SK-N-SH treated with all-trans-retinoic acid at 6 μM for 48 hours (cell line): Measurements from ENCODE around the gene ARHGAP44.

Experiments used
- ATAC-seq: fragments of 200-7000 bp; cut with Tn5 transposase; 3 replicates; pipeline ENCODE4 v1.9.1; 2020; ENCODE audit warnings: mild to moderate bottlenecking, moderate library complexity
- ARNTL ChIP-seq: fragments of 450-650 bp; formaldehyde crosslinking; IDR thresholded peaks from 2 replicates; pipeline ENCODE4 v1.5.0; 2020; ENCODE audit warnings: low read depth, mild to moderate bottlenecking, moderate library complexity, borderline replicate concordance
- BACH2 ChIP-seq: fragments of 250-450 bp; sonication (Bioruptor Pico); IDR thresholded peaks from 2 replicates; pipeline ENCODE4 v1.9.0; 2021; ENCODE audit warnings: mild to moderate bottlenecking, borderline replicate concordance
- CREB5 ChIP-seq: fragments of 250-450 bp; sonication (Bioruptor Pico); IDR thresholded peaks from 2 replicates; pipeline ENCODE4 v1.5.1; 2020; ENCODE audit warnings: low read depth, mild to moderate bottlenecking, moderate library complexity
- CSDC2 ChIP-seq: fragments of 250-450 bp; sonication (Bioruptor Pico); IDR thresholded peaks from 2 replicates; pipeline ENCODE4 v1.5.0; 2020; ENCODE audit warnings: mild to moderate bottlenecking, moderate library complexity
- CSRNP3 ChIP-seq: fragments of 250-450 bp; sonication (Bioruptor Pico); IDR thresholded peaks from 2 replicates; pipeline ENCODE4 v1.5.1; 2021; ENCODE audit warnings: mild to moderate bottlenecking, moderate library complexity
- GLIS3 ChIP-seq: fragments of 250-450 bp; sonication (Bioruptor Pico); IDR thresholded peaks from 2 replicates; pipeline ENCODE4 v1.5.0; 2020; ENCODE audit warnings: mild to moderate bottlenecking, moderate library complexity
- ISL1 ChIP-seq: fragments of 250-450 bp; sonication (Bioruptor Pico); IDR thresholded peaks from 2 replicates; pipeline ENCODE4 v2.1.2; 2022; ENCODE audit warnings: mild to moderate bottlenecking, moderate library complexity
- OSR1 ChIP-seq: fragments of 250-450 bp; sonication (Bioruptor Pico); IDR thresholded peaks from 2 replicates; pipeline ENCODE4 v1.8.0; 2022; ENCODE audit warnings: moderate library complexity, mild to moderate bottlenecking, inconsistent platforms
- POU6F1 ChIP-seq: fragments of 250-450 bp; sonication (Bioruptor Pico); IDR thresholded peaks from 2 replicates; pipeline ENCODE4 v1.8.0; 2021; ENCODE audit warnings: low read depth, mild to moderate bottlenecking, moderate library complexity, borderline replicate concordance
- PPARA ChIP-seq: fragments of 250-450 bp; sonication (Bioruptor Pico); IDR thresholded peaks from 2 replicates; pipeline ENCODE4 v1.5.0; 2020; ENCODE audit warnings: mild to moderate bottlenecking, borderline replicate concordance
- RARB ChIP-seq: fragments of 250-450 bp; sonication (Bioruptor Pico); IDR thresholded peaks from 2 replicates; pipeline ENCODE4 v1.8.0; 2021; ENCODE audit warnings: mild to moderate bottlenecking, moderate library complexity
- SNAI2 ChIP-seq: fragments of 250-450 bp; sonication (Bioruptor Pico); IDR thresholded peaks from 2 replicates; pipeline ENCODE4 v1.5.0; 2020; ENCODE audit warnings: mild to moderate bottlenecking, moderate library complexity
- TCF4 ChIP-seq: fragments of 250-450 bp; sonication (Bioruptor Pico); IDR thresholded peaks from 2 replicates; pipeline ENCODE4 v1.8.0; 2021; ENCODE audit warnings: mild to moderate bottlenecking, moderate library complexity, borderline replicate concordance
- TOX ChIP-seq: fragments of 250-450 bp; sonication (Bioruptor Pico); IDR thresholded peaks from 2 replicates; pipeline ENCODE4 v1.8.0; 2021; ENCODE audit warnings: mild to moderate bottlenecking, moderate library complexity, borderline replicate concordance
- TSHZ2 ChIP-seq: fragments of 250-450 bp; sonication (Bioruptor Pico); IDR thresholded peaks from 2 replicates; pipeline ENCODE4 v1.5.0; 2020; ENCODE audit warnings: mild to moderate bottlenecking, moderate library complexity
- ZC3H10 ChIP-seq: fragments of 250-450 bp; sonication (Bioruptor Pico); IDR thresholded peaks from 2 replicates; pipeline ENCODE4 v1.5.1; 2021; ENCODE audit warnings: mild to moderate bottlenecking, moderate library complexity
- ZFP3 ChIP-seq: fragments of 250-450 bp; sonication (Bioruptor Pico); IDR thresholded peaks from 2 replicates; pipeline ENCODE4 v1.5.0; 2020; ENCODE audit warnings: mild to moderate bottlenecking, moderate library complexity
- ZFP30 ChIP-seq: fragments of 450-650 bp; formaldehyde crosslinking; IDR thresholded peaks from 2 replicates; pipeline ENCODE4 v1.5.0; 2022; ENCODE audit warnings: mild to moderate bottlenecking, moderate library complexity
- ZNF565 ChIP-seq: fragments of 450-650 bp; formaldehyde crosslinking; conservative IDR thresholded peaks from 2 replicates; pipeline ENCODE4 v1.5.0; 2020; ENCODE audit warnings: low read depth, mild to moderate bottlenecking, moderate library complexity
- ZNF70 ChIP-seq: fragments of 450-650 bp; formaldehyde crosslinking; IDR thresholded peaks from 2 replicates; pipeline ENCODE4 v1.5.0; 2020; ENCODE audit warnings: mild to moderate bottlenecking, moderate library complexity
- ZNF8 ChIP-seq: fragments of 450-650 bp; formaldehyde crosslinking; IDR thresholded peaks from 2 replicates; pipeline ENCODE4 v1.5.0; 2020; ENCODE audit warnings: mild to moderate bottlenecking, moderate library complexity
- TF ChIP-seq, protein P1 (sequence below): fragments of 250-450 bp; sonication (Bioruptor Pico); IDR thresholded peaks from 2 replicates; pipeline ENCODE4 v1.8.0; 2020; ENCODE audit warnings: mild to moderate bottlenecking, moderate library complexity, borderline replicate concordance

The ARHGAP44 gene

DNA sequence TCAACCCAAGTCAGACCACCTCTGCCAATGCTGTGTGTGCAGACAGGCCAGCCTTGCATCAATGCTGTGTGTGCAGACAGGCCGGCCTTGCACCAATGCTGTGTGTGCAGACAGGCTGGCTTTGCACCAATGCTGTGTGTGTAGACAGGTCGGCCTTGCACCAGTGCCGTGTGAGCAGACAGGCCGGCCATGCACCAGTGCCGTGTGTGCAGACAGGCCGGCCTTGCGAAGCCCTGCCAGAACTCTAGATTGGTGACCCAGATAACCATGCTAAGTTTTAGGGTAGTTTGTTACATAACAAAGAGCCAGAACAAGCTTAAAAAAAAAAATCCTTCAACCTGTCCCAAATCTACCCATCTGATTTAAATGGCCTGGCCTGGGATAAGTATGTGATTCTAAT, 174.2 kb downstream of the ARHGAP44 start:
- ATAC-seq: no peak
- TF ChIP-seq GLIS3: no peak
- no peak for TF ChIP-seq ISL1 (CRISPR knock-in tag)
- TF ChIP-seq PPARA (CRISPR knock-in tag): no peak
- no peak for TF ChIP-seq TOX (CRISPR knock-in tag)
- TF ChIP-seq POU6F1 (CRISPR knock-in tag): no peak

GRCh38 chr17:12964162-12964561, 174.9 kb downstream of the ARHGAP44 start:
- no peak for TF ChIP-seq TOX (CRISPR knock-in tag)
- no peak for TF ChIP-seq ZC3H10 (CRISPR knock-in tag)
- no peak for TF ChIP-seq TSHZ2 (CRISPR knock-in tag)
- no peak for TF ChIP-seq POU6F1 (CRISPR knock-in tag)
- no peak for TF ChIP-seq PPARA (CRISPR knock-in tag)
- TF ChIP-seq ZNF70 (CRISPR knock-in tag): no peak
- no peak for TF ChIP-seq ZNF565 (CRISPR knock-in tag)
- TF ChIP-seq ISL1 (CRISPR knock-in tag): no peak
- TF ChIP-seq ZFP30 (CRISPR knock-in tag): no peak
- no peak for TF ChIP-seq ARNTL (CRISPR knock-in tag)
- TF ChIP-seq RARB (CRISPR knock-in tag): no peak
- no peak for TF ChIP-seq TCF4 (CRISPR knock-in tag)
- TF ChIP-seq BACH2 (CRISPR knock-in tag): no peak
- TF ChIP-seq CREB5 (CRISPR knock-in tag): no peak
- TF ChIP-seq ZNF8 (CRISPR knock-in tag): no peak
- TF ChIP-seq CSDC2 (CRISPR knock-in tag): no peak
- ATAC-seq: no peak

DNA sequence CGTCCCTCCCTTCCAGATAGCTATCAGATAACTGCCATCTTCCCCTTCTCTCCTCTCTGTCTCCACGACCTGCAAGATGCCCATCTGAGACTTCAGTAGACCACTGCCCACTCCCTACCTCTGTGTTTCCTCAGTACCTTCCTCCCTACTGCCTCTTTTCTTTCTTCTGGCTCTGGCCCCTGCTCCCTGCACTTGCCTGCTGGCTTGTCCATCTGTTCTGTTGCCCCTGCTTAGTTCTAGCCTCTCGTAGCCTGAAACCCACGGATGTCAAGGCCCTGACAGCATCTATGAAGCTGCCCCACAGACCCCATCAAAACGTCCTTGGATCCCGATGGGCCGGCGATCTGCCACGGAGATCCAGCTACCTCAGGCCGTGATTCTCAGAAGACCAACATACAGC, 175.5 kb downstream of the ARHGAP44 start:
- no peak for ATAC-seq
- TF ChIP-seq POU6F1 (CRISPR knock-in tag) (no peak), SNAI2 (CRISPR knock-in tag) (no peak), OSR1 (CRISPR knock-in tag) (no peak), ARNTL (CRISPR knock-in tag) (no peak), ZNF565 (CRISPR knock-in tag) (no peak), ISL1 (CRISPR knock-in tag) (no peak), CREB5 (CRISPR knock-in tag) (no peak), ZNF70 (CRISPR knock-in tag) (no peak), TCF4 (CRISPR knock-in tag) (no peak), PPARA (CRISPR knock-in tag) (no peak), ZFP3 (no peak), RARB (CRISPR knock-in tag) (no peak), ZC3H10 (CRISPR knock-in tag) (no peak), CSRNP3 (CRISPR knock-in tag) (no peak)
- TF ChIP-seq, protein P1, sequence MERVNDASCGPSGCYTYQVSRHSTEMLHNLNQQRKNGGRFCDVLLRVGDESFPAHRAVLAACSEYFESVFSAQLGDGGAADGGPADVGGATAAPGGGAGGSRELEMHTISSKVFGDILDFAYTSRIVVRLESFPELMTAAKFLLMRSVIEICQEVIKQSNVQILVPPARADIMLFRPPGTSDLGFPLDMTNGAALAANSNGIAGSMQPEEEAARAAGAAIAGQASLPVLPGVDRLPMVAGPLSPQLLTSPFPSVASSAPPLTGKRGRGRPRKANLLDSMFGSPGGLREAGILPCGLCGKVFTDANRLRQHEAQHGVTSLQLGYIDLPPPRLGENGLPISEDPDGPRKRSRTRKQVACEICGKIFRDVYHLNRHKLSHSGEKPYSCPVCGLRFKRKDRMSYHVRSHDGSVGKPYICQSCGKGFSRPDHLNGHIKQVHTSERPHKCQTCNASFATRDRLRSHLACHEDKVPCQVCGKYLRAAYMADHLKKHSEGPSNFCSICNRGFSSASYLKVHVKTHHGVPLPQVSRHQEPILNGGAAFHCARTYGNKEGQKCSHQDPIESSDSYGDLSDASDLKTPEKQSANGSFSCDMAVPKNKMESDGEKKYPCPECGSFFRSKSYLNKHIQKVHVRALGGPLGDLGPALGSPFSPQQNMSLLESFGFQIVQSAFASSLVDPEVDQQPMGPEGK (CRISPR knock-in tag): no peak
- TF ChIP-seq, all 23 proteins: peak for 0
